OCI-LY3 (cell line): ENCODE results near the gene MORN4.

Experiments used
- H2AFZ ChIP-seq: fragments of 200-600, 300-600 bp; shearing (Covaris generic); 2 replicates; pipeline ENCODE4 v1.6.0; 2014; ENCODE audit warnings: antibody characterized with exemption, low read depth, low read length
- H3K27ac ChIP-seq: fragments of 200-600, 300-600 bp; sonication (generic); 2 replicates; pipeline ENCODE4 v1.5.1; 2014; ENCODE audit warnings: mild to moderate bottlenecking, low read length, moderate library complexity, mixed read lengths
- H3K27me3 ChIP-seq: fragments of 200-600, 300-600 bp; sonication (generic); 2 replicates; pipeline ENCODE4 v1.6.1; 2014; ENCODE audit warnings: low read depth, low read length, mixed read lengths
- H3K36me3 ChIP-seq: fragments of 200-600, 300-600 bp; sonication (generic); replicated peaks from 2 replicates; pipeline ENCODE3; 2014; ENCODE audit warnings: low read depth, low read length, mixed read lengths
- H3K4me1 ChIP-seq: fragments of 300-600, 200-600 bp; sonication (generic); 2 replicates; pipeline ENCODE4 v1.6.1; 2014; ENCODE audit warnings: low read length, mixed read lengths
- H3K4me2 ChIP-seq: fragments of 200-600, 300-600 bp; sonication (generic); 2 replicates; pipeline ENCODE4 v1.6.1; 2014; ENCODE audit warnings: low read length, mixed read lengths
- H3K4me3 ChIP-seq: fragments of 300-600, 200-600 bp; sonication (generic); 2 replicates; pipeline ENCODE4 v1.5.1; 2014; ENCODE audit warnings: antibody characterized with exemption, mild to moderate bottlenecking, low read length, moderate library complexity
- H3K79me2 ChIP-seq: fragments of 300-600, 200-600 bp; shearing (Covaris generic); 2 replicates; pipeline ENCODE4 v1.6.1; 2014; ENCODE audit warnings: mild to moderate bottlenecking, low read length, mixed read lengths
- H3K9ac ChIP-seq: fragments of 300-600, 200-600 bp; shearing (Covaris generic); 2 replicates; pipeline ENCODE4 v1.6.0; 2014; ENCODE audit warnings: mild to moderate bottlenecking, low read length, moderate library complexity
- H3K9me3 ChIP-seq: fragments of 200-600, 300-600 bp; shearing (Covaris generic); 2 replicates; pipeline ENCODE4 v1.6.1; 2014; ENCODE audit warnings: low read length, mixed read lengths; ENCODE audit not compliant: insufficient read depth
- H4K20me1 ChIP-seq: fragments of 200-600, 300-600 bp; sonication (generic); 2 replicates; pipeline ENCODE4 v1.6.1; 2016; ENCODE audit warnings: low read length, mixed read lengths; ENCODE audit not compliant: insufficient read depth
- EZH2phosphoT487 ChIP-seq: fragments of 200-600 bp; shearing (Covaris generic); IDR thresholded peaks from 2 replicates; pipeline ENCODE4 v1.6.1; 2018; ENCODE audit warnings: antibody characterized with exemption, mixed run types, low read depth
- TF ChIP-seq, protein P1 (sequence below): fragments of 200-600, 300-600 bp; sonication (generic); IDR thresholded peaks from 2 replicates; pipeline ENCODE4 v1.5.1; 2014; ENCODE audit warnings: antibody characterized with exemption, low read length, low read depth

Gene MORN4

DNA sequence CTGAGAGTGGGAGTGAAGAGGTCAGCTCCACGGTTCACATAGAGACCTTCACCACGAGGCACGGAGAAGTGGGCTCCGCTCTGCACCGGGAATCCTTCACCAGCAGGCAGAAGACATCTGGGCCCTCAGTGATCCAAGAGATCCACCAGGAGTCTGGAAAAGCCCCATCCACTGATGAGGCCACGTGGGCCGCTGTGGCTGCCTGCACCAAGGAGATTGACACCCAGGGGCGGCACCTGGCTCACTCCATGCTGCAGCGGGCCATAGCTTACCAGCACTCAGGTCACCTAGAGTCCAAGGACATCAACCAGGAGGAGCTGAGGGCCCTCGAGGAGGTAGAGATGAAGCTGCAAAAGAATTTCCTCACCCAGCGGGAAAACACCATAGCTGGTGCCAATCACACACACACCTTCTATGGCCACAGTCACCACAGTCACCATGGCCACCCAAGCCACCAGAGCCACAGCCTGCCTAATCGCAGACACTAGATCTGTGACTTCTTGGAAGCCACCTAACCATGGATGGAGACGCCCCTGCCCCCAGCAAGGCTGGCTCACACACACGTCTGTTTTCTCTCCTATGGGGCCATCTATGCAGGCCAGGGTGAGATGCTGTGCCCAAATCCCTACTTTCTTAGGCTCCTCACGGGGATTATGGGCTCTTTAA is 43.1 kb downstream of the MORN4 start:
- Histone ChIP-seq H3K9me3 (no peaks in the 10 kb centered on the region), H3K4me2 (no peak overlapping the region), H3K4me1 (no peaks in the 10 kb centered on the region), H3K27me3 (no peaks in the 10 kb centered on the region), H2AFZ (no peak overlapping the region), H3K27ac (no peak overlapping the region), H3K9ac (no peak overlapping the region), H3K4me3 (no peak overlapping the region), H4K20me1 (no peaks in the 10 kb centered on the region), H3K36me3 (no peaks in the 10 kb centered on the region), H3K79me2 (no peaks in the 10 kb centered on the region)
- TF ChIP-seq, protein P1, sequence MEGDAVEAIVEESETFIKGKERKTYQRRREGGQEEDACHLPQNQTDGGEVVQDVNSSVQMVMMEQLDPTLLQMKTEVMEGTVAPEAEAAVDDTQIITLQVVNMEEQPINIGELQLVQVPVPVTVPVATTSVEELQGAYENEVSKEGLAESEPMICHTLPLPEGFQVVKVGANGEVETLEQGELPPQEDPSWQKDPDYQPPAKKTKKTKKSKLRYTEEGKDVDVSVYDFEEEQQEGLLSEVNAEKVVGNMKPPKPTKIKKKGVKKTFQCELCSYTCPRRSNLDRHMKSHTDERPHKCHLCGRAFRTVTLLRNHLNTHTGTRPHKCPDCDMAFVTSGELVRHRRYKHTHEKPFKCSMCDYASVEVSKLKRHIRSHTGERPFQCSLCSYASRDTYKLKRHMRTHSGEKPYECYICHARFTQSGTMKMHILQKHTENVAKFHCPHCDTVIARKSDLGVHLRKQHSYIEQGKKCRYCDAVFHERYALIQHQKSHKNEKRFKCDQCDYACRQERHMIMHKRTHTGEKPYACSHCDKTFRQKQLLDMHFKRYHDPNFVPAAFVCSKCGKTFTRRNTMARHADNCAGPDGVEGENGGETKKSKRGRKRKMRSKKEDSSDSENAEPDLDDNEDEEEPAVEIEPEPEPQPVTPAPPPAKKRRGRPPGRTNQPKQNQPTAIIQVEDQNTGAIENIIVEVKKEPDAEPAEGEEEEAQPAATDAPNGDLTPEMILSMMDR: no peak
- no peak for TF ChIP-seq EZH2phosphoT487

DNA sequence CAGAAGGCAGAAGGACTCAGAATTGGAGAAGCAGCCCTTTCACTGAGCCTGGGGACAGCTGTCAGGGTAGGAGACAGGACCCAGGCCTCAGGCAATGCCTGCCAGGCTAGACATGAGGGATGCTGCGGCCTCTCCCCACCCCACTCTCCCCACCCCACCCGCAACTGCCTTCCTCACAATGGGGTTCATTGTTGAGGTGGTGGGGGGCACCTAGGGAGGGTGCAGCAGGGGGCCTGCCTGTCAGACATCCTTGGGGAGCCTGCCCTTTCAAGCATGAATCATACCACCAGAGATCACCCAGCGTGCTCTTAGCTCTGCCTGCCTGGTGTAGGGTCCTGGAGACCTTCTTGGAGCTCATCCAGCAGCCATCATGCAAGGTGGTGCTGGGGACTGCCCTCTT is 43.8 kb downstream of the MORN4 start, which contains the start of gene C10orf62:
Gene C10orf62 (plus strand): TSS at position 243 of the 400 bp plus-strand sequence. CDS start 177 bp downstream, outside the sequence.
- H3K36me3 ChIP-seq: no peaks in the 10 kb centered on the region

DNA sequence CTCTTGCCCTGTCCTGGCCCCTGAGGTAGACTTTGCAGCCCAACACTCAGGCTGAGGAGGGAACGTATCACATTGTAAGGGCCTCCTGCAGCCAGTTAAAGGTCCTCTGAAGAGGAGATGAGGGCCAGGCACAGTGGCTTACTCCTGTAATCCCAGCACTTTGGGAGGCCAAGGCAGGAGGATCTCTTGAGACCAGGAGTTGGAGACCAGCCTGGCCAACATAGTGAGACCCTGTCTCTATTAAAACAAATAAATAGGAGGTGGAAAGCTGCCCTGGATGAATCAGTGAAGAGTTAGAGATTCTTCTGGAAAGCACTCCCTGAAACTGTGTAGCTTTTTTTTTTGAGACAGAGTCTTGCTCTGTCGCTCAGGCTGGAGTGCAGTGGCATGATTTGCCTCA is 46.1 kb downstream of the MORN4 start:
- Histone ChIP-seq H3K4me3 (no peak overlapping the region), H4K20me1 (no peaks in the 10 kb centered on the region), H3K9me3 (no peaks in the 10 kb centered on the region), H3K79me2 (no peaks in the 10 kb centered on the region), H3K4me1 (no peaks in the 10 kb centered on the region), H3K9ac (no peak overlapping the region), H3K36me3 (no peaks in the 10 kb centered on the region), H3K27ac (no peak overlapping the region), H3K4me2 (no peak overlapping the region), H3K27me3 (no peaks in the 10 kb centered on the region), H2AFZ (no peak overlapping the region)
- TF ChIP-seq, protein P1: no peak
- no peak for TF ChIP-seq EZH2phosphoT487

More for the DNA sequence above, 43.8 kb downstream of the MORN4 start, which contains the start of gene C10orf62:
- Histone ChIP-seq H3K4me1 (no peaks in the 10 kb centered on the region), H3K9ac (no peak within 1 kb of the TSS), H3K27me3 (no peaks in the 10 kb centered on the region), H2AFZ (no peak within 1 kb of the TSS), H3K4me2 (no peak within 1 kb of the TSS), H4K20me1 (no peaks in the 10 kb centered on the region), H3K9me3 (no peaks in the 10 kb centered on the region), H3K4me3 (no peak within 1 kb of the TSS), H3K79me2 (no peaks in the 10 kb centered on the region), H3K27ac (no peak within 1 kb of the TSS)
- TF ChIP-seq EZH2phosphoT487: no peak
- TF ChIP-seq, protein P1: no peak

DNA sequence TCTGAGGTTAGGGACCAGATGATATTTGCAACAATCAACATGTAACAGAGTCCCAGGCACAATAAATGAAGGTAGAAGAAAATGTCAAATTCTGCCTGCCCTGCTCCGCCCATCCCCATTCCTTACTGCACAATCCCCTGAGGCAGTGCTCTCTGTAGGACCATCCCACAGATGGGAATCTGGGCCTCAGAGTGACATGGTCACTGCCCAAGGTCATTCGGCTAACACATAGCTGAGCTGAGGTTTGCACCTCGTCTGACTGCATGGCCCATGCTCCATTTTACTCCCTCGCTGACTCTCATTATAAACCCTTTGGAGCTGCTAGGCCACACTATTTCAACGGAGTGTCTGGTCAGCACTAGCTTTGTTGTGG is 47.9 kb downstream of the MORN4 start:
- Histone ChIP-seq H3K4me1 (no peaks in the 10 kb centered on the region), H3K9ac (no peak overlapping the region), H3K36me3 (no peaks in the 10 kb centered on the region), H2AFZ (no peak overlapping the region), H3K4me2 (no peak overlapping the region), H3K9me3 (no peaks in the 10 kb centered on the region), H3K4me3 (no peak overlapping the region), H3K27me3 (no peaks in the 10 kb centered on the region), H3K27ac (no peak overlapping the region), H3K79me2 (no peaks in the 10 kb centered on the region), H4K20me1 (no peaks in the 10 kb centered on the region)
- no peak for TF ChIP-seq EZH2phosphoT487
